ENCODE data around the gene ACADS. TPM values are rescaled to one million over a fixed set of nuclear protein-coding genes. Genes with fewer than 3 reads are reported as not detected.
A peak's percentile ranks its signal among the peaks of the same experiment; 100 is the strongest.
"Not testable (repeated sequence)": the region's sequence is repeated elsewhere in the genome, so short reads cannot be mapped to it uniquely, and the experiment has no call there.

ACADS gene
- total RNA-seq, 1 donor = 6.6 TPM

GRCh38 chr12:120711411-120711810 lies 14.2 kb upstream of the ACADS start:
- Histone ChIP-seq H3K27me3 (ENCODE audit: insufficient read depth, low read length) (no peaks in the 10 kb centered on the region), H3K9me3 (ENCODE audit: low read depth, low read length) (no peaks in the 10 kb centered on the region), H3K4me3 (ENCODE audit: low read length) (peak overlapping the region; percentile 72), H3K4me1 (ENCODE audit: insufficient read depth, low read length) (peaks cover 27% of the 10 kb centered on the region)

- no peaks in the 10 kb centered on the region for H3K9me3 ChIP-seq (ENCODE audit: low read depth, low read length)
- no peaks in the 10 kb centered on the region for H3K27me3 ChIP-seq (ENCODE audit: insufficient read depth, low read length)
- no peak overlapping the region for H3K4me3 ChIP-seq (ENCODE audit: low read length)
- peaks cover 27% of the 10 kb centered on the region for H3K4me1 ChIP-seq (ENCODE audit: insufficient read depth, low read length)
These were observed 13.0 kb upstream of the ACADS start for GRCh38 chr12:120712610-120713009.

GRCh38 chr12:120713861-120714482 lies 11.7 kb upstream of the ACADS start:
- H3K4me3 ChIP-seq (ENCODE audit: low read length) = no peak overlapping the region
- H3K4me1 ChIP-seq (ENCODE audit: insufficient read depth, low read length) = peaks cover 27% of the 10 kb centered on the region
- no peaks in the 10 kb centered on the region for H3K9me3 ChIP-seq (ENCODE audit: low read depth, low read length)
- no peaks in the 10 kb centered on the region for H3K27me3 ChIP-seq (ENCODE audit: insufficient read depth, low read length)

- Histone ChIP-seq H3K27me3 (ENCODE audit: insufficient read depth, low read length) (no peaks in the 10 kb centered on the region), H3K9me3 (ENCODE audit: low read depth, low read length) (no peaks in the 10 kb centered on the region), H3K4me1 (ENCODE audit: insufficient read depth, low read length) (peaks cover 43% of the 10 kb centered on the region), H3K4me3 (ENCODE audit: low read length) (no peak overlapping the region)
These were observed 7.6 kb upstream of the ACADS start for GRCh38 chr12:120718055-120718454.

- Histone ChIP-seq H3K9me3 (ENCODE audit: low read depth, low read length) (no peaks in the 10 kb centered on the region), H3K4me3 (ENCODE audit: low read length) (no peak overlapping the region), H3K27me3 (ENCODE audit: insufficient read depth, low read length) (no peaks in the 10 kb centered on the region), H3K4me1 (ENCODE audit: insufficient read depth, low read length) (peaks cover 36% of the 10 kb centered on the region)
These were observed 6.6 kb upstream of the ACADS start for GRCh38 chr12:120719072-120719471.

GRCh38 chr12:120719496-120720233 lies 6.0 kb upstream of the ACADS start:
- H3K27me3 ChIP-seq (ENCODE audit: insufficient read depth, low read length) = no peaks in the 10 kb centered on the region
- H3K4me1 ChIP-seq (ENCODE audit: insufficient read depth, low read length) = peaks cover 36% of the 10 kb centered on the region
- no peak overlapping the region for H3K4me3 ChIP-seq (ENCODE audit: low read length)
- H3K9me3 ChIP-seq (ENCODE audit: low read depth, low read length) = no peaks in the 10 kb centered on the region

GRCh38 chr12:120720234-120720986 lies 5.2 kb upstream of the ACADS start:
- Histone ChIP-seq H3K4me1 (ENCODE audit: insufficient read depth, low read length) (peaks cover 42% of the 10 kb centered on the region), H3K9me3 (ENCODE audit: low read depth, low read length) (no peaks in the 10 kb centered on the region), H3K27me3 (ENCODE audit: insufficient read depth, low read length) (no peaks in the 10 kb centered on the region), H3K4me3 (ENCODE audit: low read length) (no peak overlapping the region)

GRCh38 chr12:120720987-120721801 lies 4.4 kb upstream of the ACADS start:
- H3K4me1 ChIP-seq (ENCODE audit: insufficient read depth, low read length) = peaks cover 47% of the 10 kb centered on the region
- no peaks in the 10 kb centered on the region for H3K27me3 ChIP-seq (ENCODE audit: insufficient read depth, low read length)
- no peak overlapping the region for H3K4me3 ChIP-seq (ENCODE audit: low read length)
- H3K9me3 ChIP-seq (ENCODE audit: low read depth, low read length) = no peaks in the 10 kb centered on the region

GRCh38 chr12:120721866-120722265 lies 3.8 kb upstream of the ACADS start:
- Histone ChIP-seq H3K4me3 (ENCODE audit: low read length) (no peak overlapping the region), H3K27me3 (ENCODE audit: insufficient read depth, low read length) (no peaks in the 10 kb centered on the region), H3K4me1 (ENCODE audit: insufficient read depth, low read length) (peaks cover 51% of the 10 kb centered on the region), H3K9me3 (ENCODE audit: low read depth, low read length) (no peaks in the 10 kb centered on the region)

- Histone ChIP-seq H3K9me3 (ENCODE audit: low read depth, low read length) (no peaks in the 10 kb centered on the region), H3K27me3 (ENCODE audit: insufficient read depth, low read length) (no peaks in the 10 kb centered on the region), H3K4me1 (ENCODE audit: insufficient read depth, low read length) (peaks cover 51% of the 10 kb centered on the region), H3K4me3 (ENCODE audit: low read length) (no peak overlapping the region)
These were observed 2.8 kb upstream of the ACADS start for GRCh38 chr12:120722784-120723183.

GRCh38 chr12:120724720-120725119 lies 906 bp upstream of the ACADS start:
- Histone ChIP-seq H3K27me3 (ENCODE audit: insufficient read depth, low read length) (no peaks in the 10 kb centered on the region), H3K4me3 (ENCODE audit: low read length) (no peak overlapping the region), H3K4me1 (ENCODE audit: insufficient read depth, low read length) (peaks cover 46% of the 10 kb centered on the region), H3K9me3 (ENCODE audit: low read depth, low read length) (no peaks in the 10 kb centered on the region)

- no peaks in the 10 kb centered on the region for H3K27me3 ChIP-seq (ENCODE audit: insufficient read depth, low read length)
- H3K4me3 ChIP-seq (ENCODE audit: low read length) = peak overlapping the region; percentile 67
- H3K4me1 ChIP-seq (ENCODE audit: insufficient read depth, low read length) = peaks cover 41% of the 10 kb centered on the region
- H3K9me3 ChIP-seq (ENCODE audit: low read depth, low read length) = no peaks in the 10 kb centered on the region
These were observed 421 bp upstream of the ACADS start for GRCh38 chr12:120725151-120725658.

- H3K4me1 ChIP-seq (ENCODE audit: insufficient read depth, low read length) = peaks cover 28% of the 10 kb centered on the region
- peak overlapping the region; percentile 67 for H3K4me3 ChIP-seq (ENCODE audit: low read length)
- no peaks in the 10 kb centered on the region for H3K9me3 ChIP-seq (ENCODE audit: low read depth, low read length)
- no peaks in the 10 kb centered on the region for H3K27me3 ChIP-seq (ENCODE audit: insufficient read depth, low read length)
These were observed 826 bp downstream of the ACADS start for GRCh38 chr12:120726510-120726793.

- peaks cover 23% of the 10 kb centered on the region for H3K4me1 ChIP-seq (ENCODE audit: insufficient read depth, low read length)
These were observed 1.3 kb downstream of the ACADS start for GRCh38 chr12:120726961-120727360.

GRCh38 chr12:120732198-120732597 lies 6.6 kb downstream of the ACADS start:
- not testable (repeated sequence) for H3K9me3 ChIP-seq (ENCODE audit: low read depth, low read length); H3K4me3 ChIP-seq (ENCODE audit: low read length); H3K27me3 ChIP-seq (ENCODE audit: insufficient read depth, low read length); H3K4me1 ChIP-seq (ENCODE audit: insufficient read depth, low read length)

More at GRCh38 chr12:120726961-120727360, 1.3 kb downstream of the ACADS start:
- Histone ChIP-seq H3K9me3 (ENCODE audit: low read depth, low read length) (no peaks in the 10 kb centered on the region), H3K4me3 (ENCODE audit: low read length) (no peak overlapping the region), H3K27me3 (ENCODE audit: insufficient read depth, low read length) (no peaks in the 10 kb centered on the region)
